ENCODE data around the gene TTLL8. TPM values are rescaled to one million over a fixed set of nuclear protein-coding genes. Genes with fewer than 3 reads are reported as not detected.
A peak's percentile ranks its signal among the peaks of the same experiment; 100 is the strongest.
"Not testable (repeated sequence)": the region's sequence is repeated elsewhere in the genome, so short reads cannot be mapped to it uniquely, and the experiment has no call there.

The TTLL8 gene
- total RNA-seq, 1 donor from 2014 or later = not detected

GRCh38 chr22:49981799-49982198 lies 76.3 kb downstream of the TTLL8 start:
- peaks cover 17% of the 10 kb centered on the region for H3K4me1 Mint-ChIP-seq
- H3K4me3 Mint-ChIP-seq; intact Hi-C loops (cut with micrococcal nuclease): not testable (repeated sequence)

DNA sequence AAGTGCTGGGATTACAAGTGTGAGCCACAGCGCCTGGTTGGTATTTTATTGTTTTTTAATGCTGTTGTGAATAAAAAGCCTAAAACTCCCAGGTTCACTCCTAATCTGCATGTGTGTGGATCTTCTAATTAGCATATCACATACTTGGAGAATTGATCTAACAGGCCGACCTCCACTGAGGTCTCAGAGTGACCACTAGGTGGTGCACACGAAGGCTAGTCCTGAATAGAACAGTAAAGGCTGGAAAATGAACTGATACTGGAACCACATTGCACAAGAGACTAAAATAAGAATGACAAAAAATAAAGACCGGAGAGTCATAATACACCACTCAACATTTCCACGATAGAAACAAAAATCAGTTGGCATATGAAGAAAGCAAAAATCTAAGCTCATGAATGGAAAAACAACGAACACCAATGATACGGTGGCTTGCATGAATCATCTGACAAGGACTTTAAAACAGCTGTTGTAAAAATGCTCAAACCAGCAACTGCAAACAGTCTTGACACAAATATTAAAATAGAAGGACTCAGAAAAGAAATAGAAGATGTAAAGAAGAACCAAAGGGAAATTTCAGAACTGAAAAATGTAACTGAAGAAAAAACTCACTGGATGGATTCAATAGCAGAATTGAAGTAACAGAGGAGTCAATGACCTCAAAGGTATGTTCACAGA lies 78.4 kb downstream of the TTLL8 start:
- H3K36me3 Mint-ChIP-seq (ENCODE audit: low read depth) = peaks cover 33% of the 10 kb centered on the region
- intact Hi-C loops (cut with micrococcal nuclease) = loop anchor here (2.0 kb wide), 1 partner anchor 13 kb away; no protein-coding TSS in a partner anchor
- peak; percentile 69 for DNase-seq
- H3K27me3 Mint-ChIP-seq = peaks cover 8% of the 10 kb centered on the region
- H3K27ac Mint-ChIP-seq = peak overlapping the region; percentile 73
- H3K9me3 Mint-ChIP-seq = peaks cover 14% of the 10 kb centered on the region
- H3K4me1 Mint-ChIP-seq = peaks cover 29% of the 10 kb centered on the region
- H3K4me3 Mint-ChIP-seq = peak overlapping the region; percentile 11

More at GRCh38 chr22:49981799-49982198, 76.3 kb downstream of the TTLL8 start:
- not testable (repeated sequence) for DNase-seq, H3K27ac Mint-ChIP-seq
- H3K36me3 Mint-ChIP-seq (ENCODE audit: low read depth) = peaks cover 31% of the 10 kb centered on the region
- H3K9me3 Mint-ChIP-seq = peaks cover 28% of the 10 kb centered on the region
- H3K27me3 Mint-ChIP-seq = peaks cover 27% of the 10 kb centered on the region

GRCh38 chr22:49977578-49977977 lies 80.5 kb downstream of the TTLL8 start:
- H3K4me1 Mint-ChIP-seq = peaks cover 24% of the 10 kb centered on the region
- peaks cover 2% of the 10 kb centered on the region for H3K27me3 Mint-ChIP-seq
- H3K4me3 Mint-ChIP-seq = no peak overlapping the region
- no peak overlapping the region for H3K27ac Mint-ChIP-seq
- no peak for DNase-seq
- intact Hi-C loops (cut with micrococcal nuclease) = loop anchor here (2.0 kb wide), 2 partner anchors 41 kb away; no protein-coding TSS in a partner anchor
- H3K9me3 Mint-ChIP-seq = peaks cover 10% of the 10 kb centered on the region
- peaks cover 27% of the 10 kb centered on the region for H3K36me3 Mint-ChIP-seq (ENCODE audit: low read depth)

DNA sequence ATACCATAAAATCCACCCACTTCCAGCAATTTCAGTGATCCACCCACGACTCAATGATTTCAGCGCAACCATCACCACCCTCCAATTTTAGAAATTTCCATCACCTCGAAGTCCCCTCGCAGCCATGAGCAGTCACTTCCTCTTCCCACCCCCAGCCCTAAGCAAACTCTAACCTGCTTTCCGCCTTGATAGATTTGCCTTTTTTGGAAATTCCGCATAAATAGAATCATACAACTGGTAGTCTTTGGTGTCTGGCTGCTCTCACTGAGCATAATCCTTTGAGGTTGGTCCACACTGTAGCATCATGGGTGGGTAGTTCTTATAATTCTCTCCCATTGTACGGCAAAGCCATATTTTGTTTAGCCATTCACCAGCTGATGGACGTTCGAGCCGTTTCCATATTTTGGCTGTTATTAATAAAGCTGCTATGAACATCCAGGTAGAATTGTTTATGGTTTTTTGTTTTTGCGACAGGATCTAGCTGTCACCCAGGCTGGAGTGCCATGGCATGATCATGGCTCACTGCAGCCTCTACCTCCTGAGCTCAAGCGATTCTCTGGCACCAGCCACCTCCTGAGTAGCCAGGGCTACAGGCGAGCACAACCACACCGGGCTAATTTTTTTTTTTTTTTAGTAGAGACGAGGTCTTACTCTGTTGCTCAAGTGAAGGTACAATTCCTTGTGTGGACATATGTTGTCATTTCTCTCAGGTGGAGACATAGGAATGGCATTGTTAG lies 81.5 kb downstream of the TTLL8 start:
- Mint-ChIP-seq H3K4me3 (peak overlapping the region; percentile 1), H3K36me3 (ENCODE audit: low read depth) (peaks cover 25% of the 10 kb centered on the region), H3K9me3 (peaks cover 8% of the 10 kb centered on the region), H3K4me1 (peaks cover 24% of the 10 kb centered on the region), H3K27ac (peak overlapping the region; percentile 71), H3K27me3 (no peaks in the 10 kb centered on the region)
- DNase-seq = peak; percentile 85
- intact Hi-C loops (cut with micrococcal nuclease) = loop anchor here (2.0 kb wide), 2 partner anchors 40 to 42 kb away; no protein-coding TSS in a partner anchor

GRCh38 chr22:49975543-49976389 lies 82.3 kb downstream of the TTLL8 start:
- Mint-ChIP-seq H3K4me3 (peak overlapping the region; percentile 60), H3K4me1 (peaks cover 28% of the 10 kb centered on the region), H3K9me3 (peaks cover 8% of the 10 kb centered on the region), H3K36me3 (ENCODE audit: low read depth) (peaks cover 24% of the 10 kb centered on the region), H3K27ac (peak overlapping the region; percentile 96), H3K27me3 (no peaks in the 10 kb centered on the region)
- no peak for DNase-seq
- intact Hi-C loops (cut with micrococcal nuclease) = loop anchor here (2.0 kb wide), 2 partner anchors 39 to 43 kb away; no protein-coding TSS in a partner anchor

GRCh38 chr22:49973018-49973961 lies 84.8 kb downstream of the TTLL8 start:
- Mint-ChIP-seq H3K9me3 (no peaks in the 10 kb centered on the region), H3K36me3 (ENCODE audit: low read depth) (peaks cover 15% of the 10 kb centered on the region), H3K4me1 (peaks cover 30% of the 10 kb centered on the region), H3K27ac (no peak overlapping the region), H3K27me3 (no peaks in the 10 kb centered on the region), H3K4me3 (no peak overlapping the region)
- DNase-seq = no peak
- intact Hi-C loops (cut with micrococcal nuclease) = no loop called here

GRCh38 chr22:49972163-49973017 lies 85.7 kb downstream of the TTLL8 start:
- peaks cover 17% of the 10 kb centered on the region for H3K36me3 Mint-ChIP-seq (ENCODE audit: low read depth)
- peaks cover 34% of the 10 kb centered on the region for H3K4me1 Mint-ChIP-seq
- H3K27me3 Mint-ChIP-seq = no peaks in the 10 kb centered on the region
- peak; percentile 63 for DNase-seq
- H3K27ac Mint-ChIP-seq = no peak overlapping the region
- intact Hi-C loops (cut with micrococcal nuclease) = no loop called here
- H3K4me3 Mint-ChIP-seq = no peak overlapping the region
- H3K9me3 Mint-ChIP-seq = no peaks in the 10 kb centered on the region

GRCh38 chr22:49971232-49972162 lies 86.6 kb downstream of the TTLL8 start:
- Mint-ChIP-seq H3K27ac (peak overlapping the region; percentile 96), H3K9me3 (no peaks in the 10 kb centered on the region), H3K36me3 (ENCODE audit: low read depth) (peaks cover 13% of the 10 kb centered on the region), H3K4me1 (peaks cover 30% of the 10 kb centered on the region), H3K4me3 (peak overlapping the region; percentile 85), H3K27me3 (no peaks in the 10 kb centered on the region)
- intact Hi-C loops (cut with micrococcal nuclease) = no loop called here
- peak; percentile 53 for DNase-seq

GRCh38 chr22:49970528-49971231 lies 87.4 kb downstream of the TTLL8 start:
- peak; percentile 96 for DNase-seq
- Mint-ChIP-seq H3K9me3 (no peaks in the 10 kb centered on the region), H3K36me3 (ENCODE audit: low read depth) (peaks cover 16% of the 10 kb centered on the region), H3K4me3 (peak overlapping the region; percentile 85), H3K27ac (peak overlapping the region; percentile 96), H3K4me1 (peaks cover 27% of the 10 kb centered on the region), H3K27me3 (no peaks in the 10 kb centered on the region)
- intact Hi-C loops (cut with micrococcal nuclease) = no loop called here

- intact Hi-C loops (cut with micrococcal nuclease) = no loop called here
- H3K9me3 Mint-ChIP-seq = no peaks in the 10 kb centered on the region
- DNase-seq = peak; percentile 64
- peaks cover 14% of the 10 kb centered on the region for H3K36me3 Mint-ChIP-seq (ENCODE audit: low read depth)
- peak overlapping the region; percentile 85 for H3K4me3 Mint-ChIP-seq
- no peaks in the 10 kb centered on the region for H3K27me3 Mint-ChIP-seq
- peaks cover 21% of the 10 kb centered on the region for H3K4me1 Mint-ChIP-seq
- peak overlapping the region; percentile 96 for H3K27ac Mint-ChIP-seq
Measured at GRCh38 chr22:49969751-49970527, 88.2 kb downstream of the TTLL8 start.

Data from activated CD4-positive, alpha-beta T cell treated with anti-CD3 and anti-CD28 coated beads, Interleukin-2, amount 10 ng/mL, durations not matched to agents 24 days and 14 days (primary cell).